A673 (cell line): ENCODE data around the gene ZEB2. TPM values are rescaled to one million over a fixed set of nuclear protein-coding genes. Genes with fewer than 3 reads are reported as not detected.

Experiments
- BruUV-seq: library from RNA; stranded (reverse); fragments of 400-500 nt; replicated peaks from 2 replicates; lab custom pipeline; 2021; lab: Mats Ljungman, UMichigan
- CTCF ChIA-PET: fragments of 300-600 bp; sonication (Branson Sonifier 250); formaldehyde crosslinking; loops from one replicate; lab custom pipeline; 2022; ENCODE audit warnings: antibody characterized with exemption; lab: Charles Lee
- POLR2A ChIA-PET: fragments of 300-600 bp; sonication (Branson Sonifier 250); formaldehyde crosslinking; loops from one replicate; lab custom pipeline; 2022; ENCODE audit warnings: antibody characterized with exemption; ENCODE audit not compliant: low non-redundant PET; lab: Charles Lee
- DNase-seq: peaks from one replicate; pipeline ENCODE4 v3.0.0-alpha.2; 2015; ENCODE audit warnings: low spot score
- H3K27ac ChIP-seq: fragments of 200-600 bp; sonication (generic); 2 replicates; pipeline ENCODE4 v1.5.1; 2016; ENCODE audit warnings: mixed run types, low read depth, mild to moderate bottlenecking, mixed read lengths, antibody characterized with exemption, low read length; ENCODE audit not compliant: poor library complexity, severe bottlenecking
- H3K27me3 ChIP-seq: fragments of 200-600 bp; sonication (generic); replicated peaks from 2 replicates; pipeline ENCODE4 v1.6.1; 2017; ENCODE audit warnings: mixed run types, low read depth, mild to moderate bottlenecking, mixed read lengths, antibody characterized with exemption, low read length; ENCODE audit not compliant: insufficient read depth, poor library complexity
- H3K36me3 ChIP-seq: fragments of 200-600 bp; sonication (generic); 2 replicates; pipeline ENCODE4 v1.6.1; 2016; ENCODE audit warnings: mixed run types, mild to moderate bottlenecking, mixed read lengths, antibody characterized with exemption, low read length; ENCODE audit not compliant: insufficient read depth, poor library complexity, severe bottlenecking
- H3K4me1 ChIP-seq: fragments of 200-600 bp; sonication (generic); 2 replicates; pipeline ENCODE4 v1.6.1; 2017; ENCODE audit warnings: mixed run types, mild to moderate bottlenecking, mixed read lengths, antibody characterized with exemption, low read length; ENCODE audit not compliant: insufficient read depth, poor library complexity, severe bottlenecking
- H3K4me3 ChIP-seq: fragments of 200-600 bp; sonication (generic); 2 replicates; pipeline ENCODE4 v1.5.1; 2016; ENCODE audit warnings: low read depth, mixed run types, mild to moderate bottlenecking, mixed read lengths, low read length; ENCODE audit not compliant: poor library complexity, severe bottlenecking
- H3K9me3 ChIP-seq: fragments of 200-600 bp; sonication (generic); 2 replicates; pipeline ENCODE4 v1.6.1; 2016; ENCODE audit warnings: mixed run types, low read depth, mild to moderate bottlenecking, mixed read lengths, antibody characterized with exemption, low read length; ENCODE audit not compliant: poor library complexity, severe bottlenecking
- CTCF ChIP-seq: fragments of 300-800, 200-600 bp; sonication (generic); conservative IDR thresholded peaks from 2 replicates; pipeline ENCODE4 v1.5.1; 2017; ENCODE audit warnings: low read depth, mild to moderate bottlenecking, antibody characterized with exemption, low read length, moderate library complexity, mixed read lengths
- EZH2 ChIP-seq: fragments of 200-600 bp; sonication (generic); IDR thresholded peaks from 2 replicates; pipeline ENCODE4 v1.6.1; 2017; ENCODE audit warnings: borderline replicate concordance, low read depth, mild to moderate bottlenecking, mixed read lengths, antibody characterized with exemption, low read length; ENCODE audit not compliant: poor library complexity, severe bottlenecking
- intact Hi-C: fragments of 100-400 bp; cut with micrococcal nuclease; formaldehyde crosslinking; loops from one replicate; pipeline ENCODE4 v1.10.0; 2022; ENCODE audit not compliant: unreplicated experiment
- total RNA-seq: library from RNA; stranded (reverse); gene quantifications from 2 replicates; pipeline ENCODE4 v1.2.3, GENCODE V29; 2021

ZEB2 gene
- total RNA-seq, 1 experiment from 2014 or later, result 146 TPM

DNA sequence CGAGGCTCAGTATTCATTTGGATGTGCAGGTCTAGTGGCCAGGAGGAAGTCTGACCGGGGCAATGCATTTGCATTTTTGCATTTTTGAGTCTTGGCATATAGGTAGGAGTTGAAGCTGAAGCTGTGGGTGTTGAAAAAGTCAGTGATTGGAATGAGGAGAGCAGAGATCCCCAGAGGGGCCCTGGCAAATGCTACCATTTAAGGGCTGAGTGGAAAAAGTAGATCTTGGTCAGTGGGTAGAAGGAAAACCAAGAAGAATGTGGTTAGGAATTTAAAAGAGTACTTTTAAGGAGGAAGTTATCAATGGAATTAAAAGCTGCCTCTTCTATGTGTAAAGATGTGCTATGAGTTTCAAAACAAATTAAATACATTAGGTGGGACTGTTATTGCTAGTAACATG is 143.0 kb downstream of the ZEB2 start:
- Histone ChIP-seq H3K27ac (no peak overlapping the region), H3K36me3 (no peaks in the 10 kb centered on the region), H3K4me3 (no peak overlapping the region), H3K9me3 (no peaks in the 10 kb centered on the region), H3K4me1 (peaks cover 12% of the 10 kb centered on the region), H3K27me3 (no peaks in the 10 kb centered on the region)
- ChIA-PET CTCF (no interaction called here), POLR2A (no interaction called here)
- TF ChIP-seq CTCF (no peak), EZH2 (no peak)
- intact Hi-C loops, result no loop called here
- DNase-seq, result no peak
- BruUV-seq, result no TSS peak

- TF ChIP-seq CTCF, result no peak
- no peak for TF ChIP-seq EZH2
- no peaks in the 10 kb centered on the region for H3K9me3 ChIP-seq
- no peak for DNase-seq
- no peaks in the 10 kb centered on the region for H3K27me3 ChIP-seq
- peaks cover 15% of the 10 kb centered on the region for H3K4me1 ChIP-seq
- no peak overlapping the region for H3K27ac ChIP-seq
- intact Hi-C loops, result no loop called here
- no peaks in the 10 kb centered on the region for H3K36me3 ChIP-seq
- BruUV-seq, result no TSS peak
- ChIA-PET POLR2A (no interaction called here), CTCF (no interaction called here)
- no peak overlapping the region for H3K4me3 ChIP-seq
Observed at GRCh38 chr2:144376460-144376859, 143.5 kb downstream of the ZEB2 start.

GRCh38 chr2:144374163-144374661 is 145.7 kb downstream of the ZEB2 start:
- TF ChIP-seq EZH2 (no peak), CTCF (no peak)

More at GRCh38 chr2:144374163-144374661, 145.7 kb downstream of the ZEB2 start:
- POLR2A ChIA-PET, result no interaction called here
- H3K4me1 ChIP-seq, result peaks cover 15% of the 10 kb centered on the region
- H3K36me3 ChIP-seq, result no peaks in the 10 kb centered on the region
- no peaks in the 10 kb centered on the region for H3K27me3 ChIP-seq
- no peaks in the 10 kb centered on the region for H3K9me3 ChIP-seq
- H3K4me3 ChIP-seq, result no peak overlapping the region
- no TSS peak for BruUV-seq
- no peak for DNase-seq
- CTCF ChIA-PET, result no interaction called here
- intact Hi-C loops, result no loop called here
- H3K27ac ChIP-seq, result no peak overlapping the region
